ENCODE data around the gene LCK.

LCK gene

GRCh38 chr1:32250893-32251716, at the start of gene LCK:
TSS of gene LCK (plus strand) at chr1:32251265. CDS start at chr1:32274330, 23,065 bp downstream.
- DNase-seq: no peak

DNA sequence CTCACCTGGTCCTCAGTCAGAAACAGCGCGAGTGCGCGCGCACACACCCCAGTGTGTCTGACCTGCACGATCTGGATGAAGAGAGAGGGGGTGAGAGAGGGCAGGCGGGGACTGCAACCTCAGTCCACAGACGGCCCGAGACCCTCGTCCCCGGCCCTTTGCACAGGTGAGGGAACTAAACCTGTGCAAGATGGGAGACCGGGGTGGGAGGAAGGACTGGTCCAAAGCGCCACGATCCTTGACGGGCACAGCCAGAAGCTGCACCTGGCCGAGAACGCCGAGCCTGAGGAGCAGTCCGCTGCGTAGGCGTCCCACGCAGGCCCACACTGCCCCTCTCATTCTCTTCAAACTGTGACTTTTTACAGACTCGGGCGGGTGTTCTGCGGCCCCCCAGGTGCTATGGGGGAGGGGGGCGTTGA, 46.1 kb upstream of the LCK start:
- DNase-seq: no peak

GRCh38 chr1:32205401-32206370, 45.4 kb upstream of the LCK start, which contains the start of gene IQCC:
TSS of gene IQCC (plus strand) at chr1:32205671. CDS start at chr1:32205682, 11 bp downstream.
- DNase-seq: peak; percentile 93

DNA sequence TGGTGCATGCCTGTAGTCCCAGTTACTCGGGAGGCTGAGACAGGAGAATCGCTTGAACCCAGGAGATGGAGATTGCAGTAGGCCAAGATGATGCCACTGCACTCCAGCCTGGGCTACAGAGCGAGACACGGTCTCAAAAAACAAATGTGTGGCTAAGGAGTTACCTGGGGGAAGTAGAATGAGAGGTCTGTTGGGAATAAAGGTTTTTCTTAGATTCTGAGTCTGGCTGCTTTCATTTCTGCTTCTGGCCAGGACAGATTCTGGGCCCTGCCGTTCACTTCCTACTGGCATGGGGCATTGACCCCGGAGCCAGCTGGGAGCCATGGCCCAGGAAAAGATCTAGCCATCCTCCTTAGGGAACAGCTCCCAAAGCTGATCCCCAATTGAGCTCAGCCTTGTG, 42.6 kb upstream of the LCK start:
- DNase-seq: no peak

GRCh38 chr1:32208891-32209328, 42.2 kb upstream of the LCK start, which contains the start of gene DCDC2B:
TSS of gene DCDC2B (plus strand) at chr1:32209089. CDS start at chr1:32209094, 5 bp downstream.
- DNase-seq: peak; percentile 72

DNA sequence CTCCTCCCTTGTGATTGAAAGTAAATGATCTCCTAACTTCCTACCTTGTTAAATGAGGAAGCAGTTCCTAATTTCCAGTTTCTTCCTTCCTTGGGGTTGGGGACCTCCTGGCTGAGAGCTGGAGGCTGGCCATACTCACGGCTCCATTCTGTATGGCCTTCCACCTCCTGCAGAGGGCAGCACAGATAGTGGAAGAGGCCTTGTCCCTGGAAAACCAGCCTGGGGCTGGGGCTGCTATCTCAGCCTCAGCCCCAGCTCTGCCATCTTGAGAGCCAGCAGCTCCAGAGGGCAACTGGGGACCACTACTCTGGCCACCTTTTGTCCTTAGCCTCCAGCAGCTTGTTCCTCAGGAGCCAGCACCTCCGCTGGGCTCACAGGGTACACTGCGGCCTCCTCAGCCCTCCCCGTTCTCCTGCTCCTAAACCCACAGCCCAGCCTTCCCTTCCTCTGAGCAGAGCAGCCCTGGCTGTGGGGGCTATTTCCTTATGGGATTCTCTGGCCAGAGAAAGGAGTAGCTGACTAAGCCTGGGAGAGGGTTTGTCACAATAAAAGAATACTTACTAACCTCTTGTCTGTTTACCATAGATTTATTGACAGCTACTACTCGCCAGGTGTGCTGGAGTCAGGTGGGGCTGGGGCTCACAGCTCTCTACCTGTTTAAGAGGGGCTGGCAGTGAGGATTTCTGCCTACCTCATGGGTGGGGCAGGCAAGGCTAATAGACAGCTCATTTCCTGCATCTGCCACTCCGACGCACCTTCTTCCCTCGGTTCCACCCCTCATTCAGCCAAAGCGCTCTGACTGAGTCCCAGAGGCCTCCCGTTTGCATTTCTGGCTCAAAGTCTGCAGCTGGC, 35.2 kb upstream of the LCK start:
- DNase-seq: peak; percentile 85

DNA sequence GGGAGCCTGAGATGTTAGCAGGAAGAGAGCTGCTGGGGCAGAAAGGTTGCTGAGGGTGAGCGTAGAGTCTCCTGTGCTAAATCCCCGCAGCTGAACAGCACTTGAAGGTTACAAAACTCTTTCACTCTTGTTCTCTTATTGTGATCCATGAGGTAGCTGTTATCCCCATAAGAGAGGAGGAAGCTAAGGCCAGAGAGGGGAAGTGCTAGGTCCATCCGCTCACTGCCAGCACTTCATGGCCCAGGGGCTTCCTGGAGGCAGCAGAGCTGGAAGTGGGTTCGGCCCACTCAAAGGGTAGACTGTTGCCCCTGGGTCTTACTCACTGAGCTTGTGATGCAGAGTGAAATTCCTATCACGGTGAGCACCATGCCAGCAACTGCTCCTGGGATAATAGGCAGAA, 34.5 kb upstream of the LCK start:
- DNase-seq: no peak

DNA sequence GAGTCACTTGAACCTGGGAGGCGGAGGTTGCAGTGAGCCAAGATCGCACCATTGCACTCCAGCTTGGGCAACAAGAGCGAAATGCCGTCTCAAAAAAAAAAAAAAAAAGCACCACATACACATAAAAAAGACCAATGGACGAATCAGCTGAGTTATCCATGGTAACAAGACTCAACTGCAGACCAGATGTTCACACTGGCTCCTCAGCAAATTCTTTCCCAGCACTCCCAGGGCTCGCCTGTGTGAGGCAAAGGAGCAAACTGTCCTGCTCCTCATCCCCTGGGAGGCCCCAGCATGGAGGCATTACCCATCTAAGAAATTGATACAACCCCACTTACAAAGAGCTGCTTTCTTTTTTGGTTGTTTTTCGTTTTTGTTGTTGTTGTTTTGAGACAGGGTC, 32.0 kb upstream of the LCK start:
- no peak for DNase-seq

GRCh38 chr1:32220746-32221580, 30.1 kb upstream of the LCK start:
- no peak for DNase-seq

- DNase-seq: no peak
Observed at GRCh38 chr1:32221581-32221979, 29.5 kb upstream of the LCK start.

GRCh38 chr1:32221980-32222755, 28.9 kb upstream of the LCK start, which contains the start of the genes EIF3I and TMEM234:
TSS of gene EIF3I (plus strand) at chr1:32222407. CDS start at chr1:32222442, 35 bp downstream.
TSS of gene TMEM234 (minus strand) at chr1:32222353. CDS start at chr1:32222322, 31 bp downstream.
- DNase-seq: peak; percentile 97

DNA sequence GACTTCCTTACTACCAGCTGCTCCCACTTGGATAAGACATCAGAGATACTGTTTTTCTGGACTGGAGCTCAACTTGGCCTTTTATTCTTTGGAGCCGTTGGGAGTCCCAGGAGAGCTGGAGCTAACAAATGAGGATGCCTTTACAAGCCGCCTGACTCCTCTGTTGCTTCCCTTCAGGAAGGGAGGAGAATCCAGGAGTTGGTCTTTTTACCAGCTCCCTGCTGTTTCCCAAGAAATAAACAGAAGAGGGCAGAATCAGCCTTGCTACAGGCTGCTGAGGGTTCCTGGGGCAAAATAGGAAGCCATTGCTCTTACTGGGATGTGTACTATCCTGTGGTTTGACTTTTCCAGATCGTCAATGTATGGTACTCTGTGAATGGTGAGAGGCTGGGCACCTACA, 27.4 kb upstream of the LCK start:
- no peak for DNase-seq

DNA sequence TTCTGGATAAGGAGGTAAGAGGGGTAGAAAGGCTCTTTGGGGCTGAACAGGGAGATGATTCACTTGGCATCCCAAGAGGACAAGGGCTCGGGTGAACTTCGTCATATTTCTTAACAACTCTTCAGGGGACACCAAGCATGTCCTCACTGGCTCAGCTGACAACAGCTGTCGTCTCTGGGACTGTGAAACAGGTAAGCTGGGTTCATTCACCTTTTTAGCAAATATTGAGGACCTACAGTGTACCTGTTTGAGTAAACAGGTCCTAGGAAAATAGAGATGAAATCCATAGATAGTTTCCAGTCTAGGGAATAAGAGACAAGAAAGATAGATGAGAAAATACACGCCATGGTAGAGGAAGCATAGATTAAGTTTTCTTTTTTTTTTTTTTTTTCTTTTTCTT, 26.8 kb upstream of the LCK start:
- no peak for DNase-seq

DNA sequence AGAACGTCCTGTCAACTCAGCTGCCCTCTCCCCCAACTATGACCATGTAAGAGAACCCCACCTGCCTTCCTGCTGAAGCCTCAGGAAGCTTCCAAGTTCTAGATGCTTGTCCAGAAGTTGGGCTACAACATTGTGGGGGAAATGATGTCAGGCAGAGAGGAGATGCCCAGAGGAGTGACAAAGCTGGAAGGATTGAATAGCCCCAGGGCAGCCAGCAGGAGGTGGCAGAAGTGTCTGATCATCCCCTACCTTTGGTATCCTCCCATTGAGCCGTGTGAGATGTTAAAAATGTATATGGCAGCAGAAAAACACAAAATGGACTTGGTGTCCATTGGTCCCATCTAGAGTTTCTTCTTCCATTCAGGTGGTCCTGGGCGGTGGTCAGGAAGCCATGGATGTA, 22.3 kb upstream of the LCK start:
- DNase-seq: no peak

DNA sequence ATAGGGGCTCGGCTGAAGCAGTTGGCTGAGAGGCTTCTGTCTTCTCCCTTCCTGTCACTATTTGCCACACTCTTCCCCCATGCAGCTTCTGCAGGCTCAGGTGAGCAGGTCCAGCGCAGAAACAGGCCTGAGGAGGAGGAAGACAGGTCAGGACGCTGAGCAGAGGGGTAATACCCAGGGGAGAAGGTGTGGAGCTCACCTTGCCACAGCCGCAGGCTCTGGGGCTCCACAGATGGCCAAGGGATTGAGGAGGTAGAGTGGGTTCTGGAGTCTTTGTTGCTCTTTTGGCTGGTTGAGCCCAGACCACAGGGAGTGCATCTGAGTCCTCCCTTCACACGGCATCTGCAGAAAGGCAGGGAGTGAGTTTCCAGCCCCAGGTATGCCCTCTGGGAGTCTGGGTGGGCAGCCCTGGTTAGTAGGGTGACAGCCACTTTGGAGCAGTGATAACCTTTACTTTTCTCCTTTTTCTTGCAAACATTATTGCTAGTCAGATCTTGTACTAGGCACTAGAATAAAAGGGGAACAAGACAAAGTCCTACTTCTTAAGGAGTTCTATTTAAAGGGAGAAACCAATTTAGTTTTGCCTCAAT, 19.1 kb upstream of the LCK start:
- DNase-seq: no peak

DNA sequence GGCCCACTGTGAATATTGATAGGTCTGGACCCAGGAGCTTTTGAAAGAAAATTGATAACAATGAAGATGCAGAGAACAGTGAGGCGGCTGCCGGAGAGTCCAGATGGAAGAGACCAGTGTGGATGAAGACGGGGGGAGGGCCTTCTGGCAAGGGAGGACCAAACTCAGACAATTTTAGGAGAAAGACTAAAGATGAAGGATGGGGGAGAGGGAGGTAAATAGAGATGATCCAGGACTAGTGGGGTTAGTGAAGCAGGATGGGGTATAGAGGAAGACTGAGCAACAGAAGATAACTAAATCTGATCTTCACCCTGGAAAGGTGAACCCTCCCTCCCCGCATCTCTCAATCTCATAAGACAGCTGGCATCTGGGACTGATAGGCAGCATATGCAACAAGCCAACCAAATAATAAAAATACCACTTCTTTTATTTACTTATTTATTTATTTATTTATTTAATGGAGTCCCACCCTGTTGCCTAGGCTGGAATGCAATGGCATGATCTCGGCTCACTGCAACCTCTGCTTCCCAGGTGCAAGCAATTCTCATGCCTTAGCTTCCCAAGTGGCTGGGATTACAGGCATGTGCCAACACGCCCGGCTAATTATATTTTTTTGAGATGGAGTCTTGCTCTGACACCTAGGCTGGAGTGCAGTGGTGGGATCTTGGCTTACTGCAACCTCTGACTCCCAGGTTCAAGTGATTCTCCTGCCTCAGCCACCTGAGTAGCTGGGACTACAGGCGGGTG, 18.3 kb upstream of the LCK start:
- no peak for DNase-seq

DNA sequence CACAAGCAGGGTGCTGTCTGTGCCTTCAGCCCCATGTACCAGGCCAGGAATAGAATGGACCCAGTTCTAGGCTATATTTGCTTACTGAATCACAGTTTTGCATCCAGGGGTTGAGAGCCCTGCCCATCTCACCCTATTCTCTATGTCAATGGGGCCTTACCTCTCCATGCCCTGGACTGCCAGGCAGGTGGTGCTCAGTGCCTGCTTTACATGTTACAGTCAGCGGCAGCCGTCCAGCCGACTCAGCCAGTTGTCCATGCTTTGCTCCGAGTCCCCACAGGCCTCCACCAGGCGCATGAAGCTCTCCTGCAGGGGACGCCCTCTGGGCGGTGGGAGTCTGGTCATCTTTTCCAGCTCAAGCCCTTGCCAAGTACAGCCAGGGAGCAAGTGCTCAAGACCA, 16.3 kb upstream of the LCK start:
- DNase-seq: no peak

DNA sequence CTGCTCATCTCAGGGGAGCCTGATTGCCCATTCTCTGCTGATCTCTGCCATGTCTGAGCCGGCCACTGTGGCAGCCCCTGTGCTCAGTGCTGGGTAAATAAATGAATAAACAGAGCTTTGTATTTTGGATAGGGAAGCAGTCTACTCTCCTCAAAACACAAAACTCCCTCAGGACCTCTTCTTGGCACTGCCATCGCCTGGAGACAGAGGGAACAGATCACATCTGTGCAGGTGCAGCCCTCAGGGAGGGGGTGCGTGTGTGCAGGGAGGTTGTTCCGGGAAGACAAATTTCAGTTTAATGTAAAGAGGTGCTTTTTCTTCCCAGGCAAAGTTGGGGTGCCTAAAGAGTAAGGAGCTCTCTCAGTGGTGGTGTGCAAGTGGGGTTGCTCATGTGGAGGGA, 11.7 kb upstream of the LCK start:
- no peak for DNase-seq

- no peak for DNase-seq
Observed at GRCh38 chr1:32239790-32240139, 11.3 kb upstream of the LCK start.
